Tibial nerve (tissue), 4 donors: Measurements from ENCODE around the gene SMIM43.

Source experiments
- CTCF ChIP-seq, 5 experiments: fragments of 200-600 bp in 3 of 5; fragments of 450-650 bp in 2 of 5; sonication (generic) in 3 of 5; IDR thresholded peaks; one replicate each; pipeline ENCODE4 v1.5.1; 2016 to 2019; ENCODE audit warnings: antibody characterized with exemption in 5 of 5, mild to moderate bottlenecking in 3 of 5, moderate library complexity in 2 of 5
- EP300 ChIP-seq, 2 donors: sonication (generic); formaldehyde crosslinking; IDR thresholded peaks; one replicate each; pipeline ENCODE4 v1.6.1; 2017; ENCODE audit warnings: antibody characterized with exemption in 2 of 2, mild to moderate bottlenecking in 1 of 2
- POLR2A ChIP-seq, 2 donors: fragments of 450-650 bp; IDR thresholded peaks; one replicate each; pipeline ENCODE4 v1.6.1; 2017; ENCODE audit warnings: antibody characterized with exemption in 2 of 2, mild to moderate bottlenecking in 2 of 2, moderate library complexity in 2 of 2

GRCh38 chr4:121742794-121743193, 22.2 kb downstream of the SMIM43 start:
- no peak for TF ChIP-seq CTCF (IDR thresholded peaks at IDR 0.05)
- TF ChIP-seq EP300 (IDR thresholded peaks at IDR 0.05), result no peak
- no peak for TF ChIP-seq POLR2A (IDR thresholded peaks at IDR 0.05)
